ENCODE data around the gene PRDM9. TPM values are rescaled to one million over a fixed set of nuclear protein-coding genes. Genes with fewer than 3 reads are reported as not detected.
"Not testable (repeated sequence)": the region's sequence is repeated elsewhere in the genome, so short reads cannot be mapped to it uniquely, and the experiment has no call there.

The PRDM9 gene
- total and polyA plus RNA-seq, 2 donors: not detected

DNA sequence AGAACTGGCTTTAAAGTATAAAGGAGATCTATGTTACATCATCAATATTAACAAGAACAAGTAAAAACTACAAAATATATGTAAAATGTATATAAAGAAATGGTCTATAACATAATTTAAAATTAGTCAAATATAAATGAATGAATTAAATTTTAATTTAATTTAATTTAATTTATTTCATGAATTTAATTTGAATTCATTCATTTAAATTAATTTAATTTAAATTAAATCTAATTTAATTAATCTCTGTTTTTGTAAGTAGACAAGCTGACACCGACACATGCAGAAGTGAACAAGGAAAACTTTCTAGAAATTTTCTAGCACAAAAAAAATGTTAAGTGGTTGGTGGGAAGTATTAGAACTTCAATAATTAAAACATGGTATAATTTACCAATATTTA, 10.8 kb upstream of the PRDM9 start:
- no peak for DNase-seq (ENCODE audit: extremely low spot score)
- Histone ChIP-seq H3K27ac (ENCODE audit: low read depth) (no peak overlapping the region), H3K36me3 (ENCODE audit: insufficient read depth) (no peaks in the 10 kb centered on the region), H3K4me3 (ENCODE audit: low read depth, low read length) (no peak overlapping the region), H3K4me1 (ENCODE audit: insufficient read depth) (no peaks in the 10 kb centered on the region)
- WGBS: 91% methylated on average over 1 of the region's 1 CpG

DNA sequence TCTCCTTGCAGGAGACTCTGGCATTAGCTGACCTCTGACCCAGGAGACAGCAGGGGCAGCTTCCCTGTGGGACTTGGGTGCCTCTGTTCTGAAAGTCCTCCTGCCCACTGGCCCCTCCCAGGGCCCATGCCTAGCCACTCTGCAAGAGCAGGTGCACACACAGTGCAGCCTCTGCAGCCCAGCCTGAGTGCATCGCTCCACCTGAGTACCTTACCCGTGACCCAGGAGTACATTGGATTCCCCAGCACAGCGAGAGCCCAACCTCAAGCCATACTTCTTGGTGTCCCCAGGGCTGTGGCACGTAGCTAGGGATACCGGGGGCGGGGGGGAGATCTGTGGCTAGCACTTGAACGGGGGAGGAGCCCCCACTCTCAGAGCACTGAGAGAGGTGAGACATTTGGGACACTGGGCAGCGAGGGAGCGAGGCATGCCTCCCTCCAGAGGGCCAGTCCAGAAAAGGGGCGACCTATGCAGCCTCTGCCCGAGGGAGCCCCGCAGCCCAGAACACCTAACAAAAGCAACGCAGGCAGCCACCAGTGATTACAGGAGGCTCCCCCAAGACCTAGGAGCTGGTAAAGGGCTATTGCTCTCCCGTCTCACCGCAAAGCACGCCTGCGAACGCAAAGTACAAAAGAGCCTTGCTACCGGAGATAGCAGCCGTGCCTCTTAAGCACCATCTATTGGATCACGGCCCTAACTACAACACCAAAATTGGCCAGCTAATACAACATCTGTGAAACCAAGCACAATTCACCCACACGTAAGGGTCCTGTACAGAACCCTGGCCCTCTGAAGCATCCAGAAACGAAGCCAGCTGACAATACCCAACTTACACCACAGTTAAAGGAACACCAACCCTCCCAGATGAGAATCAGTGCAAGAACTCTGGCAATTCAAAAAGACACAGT, 826 bp upstream of the PRDM9 start:
- peak; percentile 7 for DNase-seq (ENCODE audit: extremely low spot score)
- 65% methylated on average over 23 of the region's 23 CpGs for WGBS

DNA sequence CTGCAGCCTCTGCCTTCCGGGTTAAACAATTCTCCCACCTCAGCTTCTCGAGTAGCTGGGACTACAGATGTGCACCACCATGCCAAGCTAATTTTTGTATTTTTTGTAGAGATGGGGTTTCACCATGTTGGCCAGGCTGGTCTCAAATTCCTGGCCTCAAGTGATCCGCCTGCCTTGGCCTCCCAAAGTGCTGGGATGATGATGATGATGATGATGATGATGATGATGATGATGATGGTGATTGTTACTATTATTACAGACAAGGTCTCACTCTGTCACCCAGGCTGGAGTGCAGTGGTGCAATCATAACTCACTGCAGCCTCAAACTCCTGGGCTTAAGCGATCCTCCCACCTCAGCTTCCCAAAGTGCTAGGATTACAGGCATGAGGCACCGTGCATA, 3.0 kb downstream of the PRDM9 start:
- H3K36me3 ChIP-seq (ENCODE audit: insufficient read depth); H3K27ac ChIP-seq (ENCODE audit: low read depth); H3K4me1 ChIP-seq (ENCODE audit: insufficient read depth); DNase-seq (ENCODE audit: extremely low spot score); H3K4me3 ChIP-seq (ENCODE audit: low read depth, low read length): not testable (repeated sequence)
- 94% methylated on average over 5 of the region's 5 CpGs for WGBS

More for the DNA sequence above, 826 bp upstream of the PRDM9 start:
- Histone ChIP-seq H3K4me3 (ENCODE audit: low read depth, low read length) (no peak overlapping the region), H3K27ac (ENCODE audit: low read depth) (no peak overlapping the region), H3K4me1 (ENCODE audit: insufficient read depth) (no peaks in the 10 kb centered on the region), H3K36me3 (ENCODE audit: insufficient read depth) (no peaks in the 10 kb centered on the region)

DNA sequence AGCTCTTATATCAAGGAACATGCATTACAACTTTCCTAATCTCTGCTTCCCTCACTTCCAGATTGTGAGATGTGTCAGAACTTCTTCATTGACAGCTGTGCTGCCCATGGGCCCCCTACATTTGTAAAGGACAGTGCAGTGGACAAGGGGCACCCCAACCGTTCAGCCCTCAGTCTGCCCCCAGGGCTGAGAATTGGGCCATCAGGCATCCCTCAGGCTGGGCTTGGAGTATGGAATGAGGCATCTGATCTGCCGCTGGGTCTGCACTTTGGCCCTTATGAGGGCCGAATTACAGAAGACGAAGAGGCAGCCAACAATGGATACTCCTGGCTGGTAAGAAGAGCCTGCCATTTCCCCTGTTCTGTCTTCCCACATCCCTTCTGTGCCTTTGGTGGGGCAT, 15.1 kb downstream of the PRDM9 start:
- Histone ChIP-seq H3K36me3 (ENCODE audit: insufficient read depth) (no peaks in the 10 kb centered on the region), H3K27ac (ENCODE audit: low read depth) (no peak overlapping the region), H3K4me3 (ENCODE audit: low read depth, low read length) (no peak overlapping the region), H3K4me1 (ENCODE audit: insufficient read depth) (no peaks in the 10 kb centered on the region)
- DNase-seq (ENCODE audit: extremely low spot score): no peak
- 91% methylated on average over 4 of the region's 4 CpGs for WGBS

DNA sequence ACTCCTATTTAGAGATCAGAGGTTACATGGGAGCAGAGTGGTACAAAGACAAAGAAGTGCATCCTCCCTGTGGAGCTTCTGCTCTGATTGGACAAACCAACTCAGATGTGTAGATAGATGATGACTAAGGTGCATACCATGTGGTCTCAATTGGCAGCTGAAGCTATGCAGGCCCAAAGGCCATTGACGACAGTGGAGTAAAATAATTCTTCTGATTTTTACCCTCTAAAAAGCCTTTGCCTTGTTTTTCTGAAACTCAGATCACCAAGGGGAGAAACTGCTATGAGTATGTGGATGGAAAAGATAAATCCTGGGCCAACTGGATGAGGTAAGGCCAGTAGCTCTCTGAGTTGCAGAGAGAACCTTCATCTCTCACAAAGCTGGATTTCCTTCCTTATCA, 15.6 kb downstream of the PRDM9 start:
- no peak overlapping the region for H3K27ac ChIP-seq (ENCODE audit: low read depth)
- H3K4me3 ChIP-seq (ENCODE audit: low read depth, low read length): no peak overlapping the region
- no peaks in the 10 kb centered on the region for H3K4me1 ChIP-seq (ENCODE audit: insufficient read depth)
- DNase-seq (ENCODE audit: extremely low spot score): no peak
- WGBS: 93% methylated on average over 1 of the region's 1 CpG
- H3K36me3 ChIP-seq (ENCODE audit: insufficient read depth): no peaks in the 10 kb centered on the region

DNA sequence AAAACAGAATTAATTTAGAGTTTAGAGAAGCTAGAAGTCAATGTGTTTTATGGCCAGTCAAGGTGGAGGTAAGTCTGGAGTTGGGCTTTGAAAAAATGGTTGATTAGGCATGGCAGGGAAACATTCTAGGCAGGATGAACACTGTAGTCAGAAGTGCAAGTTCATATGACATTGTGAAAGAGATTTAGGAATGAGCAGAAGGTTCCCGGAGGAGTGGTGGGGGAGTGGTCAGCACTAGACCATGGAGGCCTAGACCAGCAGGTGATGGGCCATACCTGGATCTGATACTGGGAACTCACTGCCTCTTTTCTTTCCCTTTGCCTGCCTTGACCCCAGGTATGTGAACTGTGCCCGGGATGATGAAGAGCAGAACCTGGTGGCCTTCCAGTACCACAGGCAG, 16.6 kb downstream of the PRDM9 start:
- Histone ChIP-seq H3K4me1 (ENCODE audit: insufficient read depth) (no peaks in the 10 kb centered on the region), H3K4me3 (ENCODE audit: low read depth, low read length) (no peak overlapping the region), H3K27ac (ENCODE audit: low read depth) (no peak overlapping the region), H3K36me3 (ENCODE audit: insufficient read depth) (no peaks in the 10 kb centered on the region)
- no peak for DNase-seq (ENCODE audit: extremely low spot score)
- whole genome bisulfite sequencing: 92% methylated on average over 2 of the region's 2 CpGs

DNA sequence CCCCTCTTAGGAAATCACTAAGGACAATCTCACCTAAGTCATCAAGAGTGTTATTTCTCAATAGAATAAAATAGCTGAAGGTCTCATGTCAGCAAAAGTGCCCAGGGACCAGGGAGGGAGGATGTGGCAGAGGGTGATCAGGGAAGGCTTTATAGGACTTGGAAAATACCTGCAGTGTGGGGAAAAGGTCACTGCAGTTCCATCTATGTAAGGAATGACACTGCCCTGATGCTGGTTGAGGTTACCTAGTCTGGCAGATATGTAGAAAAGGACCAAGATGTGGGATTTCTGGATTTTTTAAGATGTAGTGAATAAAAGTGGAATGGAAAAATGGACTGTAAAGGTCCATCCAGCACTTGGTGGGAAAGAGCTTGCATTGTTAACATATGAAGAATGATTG, 18.3 kb downstream of the PRDM9 start:
- Histone ChIP-seq H3K4me1 (ENCODE audit: insufficient read depth) (no peaks in the 10 kb centered on the region), H3K36me3 (ENCODE audit: insufficient read depth) (no peaks in the 10 kb centered on the region), H3K4me3 (ENCODE audit: low read depth, low read length) (no peak overlapping the region)

DNA sequence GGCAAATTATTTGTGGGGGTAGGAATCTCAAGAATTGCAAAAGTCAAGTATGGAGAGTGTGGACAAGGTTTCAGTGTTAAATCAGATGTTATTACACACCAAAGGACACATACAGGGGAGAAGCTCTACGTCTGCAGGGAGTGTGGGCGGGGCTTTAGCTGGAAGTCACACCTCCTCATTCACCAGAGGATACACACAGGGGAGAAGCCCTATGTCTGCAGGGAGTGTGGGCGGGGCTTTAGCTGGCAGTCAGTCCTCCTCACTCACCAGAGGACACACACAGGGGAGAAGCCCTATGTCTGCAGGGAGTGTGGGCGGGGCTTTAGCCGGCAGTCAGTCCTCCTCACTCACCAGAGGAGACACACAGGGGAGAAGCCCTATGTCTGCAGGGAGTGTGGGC, 19.2 kb downstream of the PRDM9 start:
- 87% methylated on average over 5 of the region's 5 CpGs for WGBS
- H3K36me3 ChIP-seq (ENCODE audit: insufficient read depth); H3K4me3 ChIP-seq (ENCODE audit: low read depth, low read length); H3K4me1 ChIP-seq (ENCODE audit: insufficient read depth); DNase-seq (ENCODE audit: extremely low spot score); H3K27ac ChIP-seq (ENCODE audit: low read depth): not testable (repeated sequence)

More for the DNA sequence above, 18.3 kb downstream of the PRDM9 start:
- no peak for DNase-seq (ENCODE audit: extremely low spot score)
- no peak overlapping the region for H3K27ac ChIP-seq (ENCODE audit: low read depth)

DNA sequence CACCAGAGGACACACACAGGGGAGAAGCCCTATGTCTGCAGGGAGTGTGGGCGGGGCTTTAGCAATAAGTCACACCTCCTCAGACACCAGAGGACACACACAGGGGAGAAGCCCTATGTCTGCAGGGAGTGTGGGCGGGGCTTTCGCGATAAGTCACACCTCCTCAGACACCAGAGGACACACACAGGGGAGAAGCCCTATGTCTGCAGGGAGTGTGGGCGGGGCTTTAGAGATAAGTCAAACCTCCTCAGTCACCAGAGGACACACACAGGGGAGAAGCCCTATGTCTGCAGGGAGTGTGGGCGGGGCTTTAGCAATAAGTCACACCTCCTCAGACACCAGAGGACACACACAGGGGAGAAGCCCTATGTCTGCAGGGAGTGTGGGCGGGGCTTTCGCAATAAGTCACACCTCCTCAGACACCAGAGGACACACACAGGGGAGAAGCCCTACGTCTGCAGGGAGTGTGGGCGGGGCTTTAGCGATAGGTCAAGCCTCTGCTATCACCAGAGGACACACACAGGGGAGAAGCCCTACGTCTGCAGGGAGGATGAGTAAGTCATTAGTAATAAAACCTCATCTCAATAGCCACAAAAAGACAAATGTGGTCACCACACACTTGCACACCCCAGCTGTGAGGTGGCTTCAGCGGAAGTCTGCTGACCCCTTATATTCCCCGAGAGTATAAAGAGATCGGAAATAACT, 20.0 kb downstream of the PRDM9 start:
- H3K4me1 ChIP-seq (ENCODE audit: insufficient read depth); H3K36me3 ChIP-seq (ENCODE audit: insufficient read depth); H3K27ac ChIP-seq (ENCODE audit: low read depth); DNase-seq (ENCODE audit: extremely low spot score); H3K4me3 ChIP-seq (ENCODE audit: low read depth, low read length): not testable (repeated sequence)
- 95% methylated on average over 15 of the region's 15 CpGs for WGBS

DNA sequence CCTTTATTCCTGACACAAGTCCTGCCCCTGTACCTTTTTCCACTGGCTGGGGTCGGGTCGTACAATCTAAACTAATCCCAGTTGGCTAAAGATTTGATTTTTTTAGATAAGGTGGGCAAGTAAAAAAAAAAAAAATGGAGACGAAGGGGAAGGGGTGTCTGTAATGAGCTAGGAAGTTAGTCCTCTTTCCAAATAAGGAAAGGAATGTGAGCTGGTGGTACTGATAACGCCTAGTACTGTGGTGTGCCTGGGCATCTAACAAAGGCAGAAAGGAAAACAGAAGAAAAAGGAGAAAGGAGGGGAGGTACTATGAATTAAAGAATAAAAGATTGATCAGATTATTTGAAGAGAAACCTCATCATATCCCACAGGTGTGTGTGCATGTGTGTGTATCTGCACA, 21.3 kb downstream of the PRDM9 start:
- H3K27ac ChIP-seq (ENCODE audit: low read depth): no peak overlapping the region
- H3K36me3 ChIP-seq (ENCODE audit: insufficient read depth): no peaks in the 10 kb centered on the region
- H3K4me1 ChIP-seq (ENCODE audit: insufficient read depth): no peaks in the 10 kb centered on the region
- DNase-seq (ENCODE audit: extremely low spot score): no peak
- WGBS: 55% methylated on average over 4 of the region's 4 CpGs
- H3K4me3 ChIP-seq (ENCODE audit: low read depth, low read length): no peak overlapping the region

DNA sequence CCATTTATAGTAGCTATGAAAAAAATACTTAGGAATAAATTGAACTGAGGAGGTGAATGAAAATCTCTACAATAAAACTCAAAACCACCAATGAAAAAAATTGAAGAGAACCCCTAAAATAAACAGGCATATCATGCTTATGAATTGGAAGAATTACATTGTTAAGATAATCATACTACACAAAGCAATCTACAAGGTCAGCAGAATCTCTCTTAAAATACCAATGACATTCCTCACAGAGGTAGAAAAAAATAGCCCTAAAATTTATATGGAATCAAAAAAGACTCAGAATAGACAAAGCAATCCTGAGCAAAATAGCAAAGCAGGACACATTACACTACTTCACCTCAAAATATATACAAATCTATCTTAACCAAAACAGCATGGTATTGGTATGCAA, 23.2 kb downstream of the PRDM9 start:
- Histone ChIP-seq H3K27ac (ENCODE audit: low read depth) (no peak overlapping the region), H3K4me3 (ENCODE audit: low read depth, low read length) (no peak overlapping the region), H3K4me1 (ENCODE audit: insufficient read depth) (no peaks in the 10 kb centered on the region), H3K36me3 (ENCODE audit: insufficient read depth) (no peaks in the 10 kb centered on the region)
- DNase-seq (ENCODE audit: extremely low spot score): no peak

DNA sequence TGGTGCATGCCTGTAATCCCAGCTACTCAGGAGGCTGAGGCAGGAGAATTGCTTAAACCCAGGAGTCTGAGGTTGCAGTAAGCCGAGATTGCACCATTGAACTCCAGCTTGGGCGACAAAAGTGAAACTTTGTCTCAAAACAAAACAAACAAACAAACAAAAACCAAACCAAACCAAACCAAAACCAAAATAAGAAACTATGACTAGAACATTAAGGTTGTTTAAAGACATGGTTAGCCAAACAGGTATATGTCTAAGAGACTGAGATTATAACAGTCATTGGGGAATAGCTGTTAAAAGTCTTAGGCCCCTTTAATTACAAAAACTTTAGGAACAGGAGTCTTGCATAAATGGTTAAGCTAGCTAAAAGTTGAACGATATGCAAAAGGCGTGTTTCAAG, 63.6 kb downstream of the PRDM9 start:
- Histone ChIP-seq H3K4me1 (ENCODE audit: insufficient read depth) (no peaks in the 10 kb centered on the region), H3K27ac (ENCODE audit: low read depth) (no peak overlapping the region), H3K4me3 (ENCODE audit: low read depth, low read length) (no peak overlapping the region), H3K36me3 (ENCODE audit: insufficient read depth) (no peaks in the 10 kb centered on the region)
- 77% methylated on average over 4 of the region's 4 CpGs for WGBS
- no peak for DNase-seq (ENCODE audit: extremely low spot score)

Data from urinary bladder (tissue), 4 donors.